Prostate gland (tissue), 2 donors: ENCODE measurements around the gene PSMB5. TPM values are rescaled to one million over a fixed set of nuclear protein-coding genes. Genes with fewer than 3 reads are reported as not detected.
A peak's percentile ranks its signal among the peaks of the same experiment; 100 is the strongest.

Experiments
- DNase-seq: peaks from one replicate; pipeline ENCODE4 v3.0.0-alpha.2; 2019; ENCODE audit warnings: low spot score
- H3K27ac ChIP-seq, 2 donors: fragments of 200-600 bp; sonication (generic); 2 replicates each; pipeline ENCODE4 v1.5.1; 2017 to 2019
- H3K27me3 ChIP-seq: fragments of 200-600 bp; sonication (generic); replicated peaks from 2 replicates; pipeline ENCODE4 v1.5.1; 2019; ENCODE audit not compliant: insufficient read depth
- H3K36me3 ChIP-seq, 2 donors: fragments of 200-600 bp; sonication (generic); 1 replicate in 1 of 2; 2 replicates in 1 of 2; pipeline versions ENCODE4 v1.5.1 to v1.8.1; 2017 to 2019
- H3K4me1 ChIP-seq: fragments of 200-600 bp; sonication (generic); replicated peaks from 2 replicates; pipeline ENCODE4 v1.5.1; 2019
- H3K4me3 ChIP-seq, 2 donors: fragments of 200-600 bp; sonication (generic); 2 replicates each; pipeline ENCODE4 v1.5.1; 2017 to 2019
- H3K9me3 ChIP-seq: fragments of 200-600 bp; sonication (generic); 2 replicates; pipeline ENCODE4 v1.5.1; 2017
- POLR2A ChIP-seq: fragments of 450-650 bp; IDR thresholded peaks from one replicate; pipeline ENCODE4 v1.6.1; 2016; ENCODE audit warnings: antibody characterized with exemption, mild to moderate bottlenecking
- POLR2AphosphoS5 ChIP-seq: sonication (generic); formaldehyde crosslinking; IDR thresholded peaks from one replicate; pipeline ENCODE4 v1.6.1; 2017; ENCODE audit warnings: antibody characterized with exemption
- WGBS: methylation state at CpG from one replicate; pipeline ENCODE4 v1.1.5; 2018; 5-methylcytosine and 5-hydroxymethylcytosine counted together
- intact Hi-C: fragments of 100-400 bp; cut with DNase I; formaldehyde crosslinking; loops from one replicate; pipeline ENCODE4 v1.14.2; 2022
- total RNA-seq, 2 donors: library from RNA; depleted of rRNA; stranded (reverse); fragments of >200 nt; gene quantifications; one replicate each; pipeline ENCODE4 v1.1.0, GENCODE V29; 2016
- TF ChIP-seq, protein P1 (sequence below), 4 experiments: fragments of 200-600 bp in 2 of 4; fragments of 450-650 bp in 2 of 4; sonication (generic) in 2 of 4; IDR thresholded peaks; 1 replicate in 3 of 4; 2 replicates in 1 of 4; pipeline ENCODE4 v1.5.1; 2016 to 2019; ENCODE audit warnings: antibody characterized with exemption in 4 of 4, mild to moderate bottlenecking in 2 of 4, moderate library complexity in 2 of 4

The PSMB5 gene
- total RNA-seq, 2 donors from 2014 or later: 124 to 152 TPM

DNA sequence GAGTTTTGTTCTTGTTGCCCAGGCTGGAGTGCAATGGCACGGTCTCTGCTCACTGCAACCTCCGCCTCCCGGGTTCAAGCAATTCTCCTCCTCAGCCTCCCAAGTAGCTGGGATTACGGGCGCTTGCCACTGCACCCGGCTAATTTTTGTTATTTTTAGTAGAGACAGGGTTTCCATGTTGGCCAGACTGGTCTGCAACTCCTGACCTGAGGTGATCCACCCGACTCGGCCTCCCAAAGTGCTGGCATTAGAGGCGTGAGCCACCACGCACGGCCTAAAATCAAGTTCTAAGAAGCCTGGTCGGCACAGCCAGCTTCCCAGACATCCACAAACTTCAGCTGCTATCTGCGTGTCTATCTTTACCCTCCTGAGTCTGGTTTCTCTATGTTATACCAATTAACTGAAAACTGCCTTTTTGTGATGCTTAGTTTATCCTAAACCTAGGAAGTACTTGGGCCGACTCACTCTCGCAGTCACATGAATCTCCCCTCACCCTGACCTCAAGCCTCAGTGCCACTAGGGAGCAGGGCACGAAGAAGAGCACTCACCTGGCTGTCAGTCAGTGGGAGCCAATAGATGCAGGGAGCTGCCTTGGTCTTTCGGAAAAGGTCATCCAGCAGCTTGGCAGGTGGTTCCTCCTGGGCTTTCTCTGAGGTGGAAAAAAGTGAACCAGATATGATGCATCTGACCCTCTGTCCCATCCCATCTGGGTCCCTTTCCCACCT is 26.0 kb upstream of the PSMB5 start:
- DNase-seq: no peak
- no peak overlapping the region for H3K4me3 ChIP-seq
- intact Hi-C loops: no loop called here
- no peaks in the 10 kb centered on the region for H3K27me3 ChIP-seq
- no peaks in the 10 kb centered on the region for H3K4me1 ChIP-seq
- TF ChIP-seq, protein P1, sequence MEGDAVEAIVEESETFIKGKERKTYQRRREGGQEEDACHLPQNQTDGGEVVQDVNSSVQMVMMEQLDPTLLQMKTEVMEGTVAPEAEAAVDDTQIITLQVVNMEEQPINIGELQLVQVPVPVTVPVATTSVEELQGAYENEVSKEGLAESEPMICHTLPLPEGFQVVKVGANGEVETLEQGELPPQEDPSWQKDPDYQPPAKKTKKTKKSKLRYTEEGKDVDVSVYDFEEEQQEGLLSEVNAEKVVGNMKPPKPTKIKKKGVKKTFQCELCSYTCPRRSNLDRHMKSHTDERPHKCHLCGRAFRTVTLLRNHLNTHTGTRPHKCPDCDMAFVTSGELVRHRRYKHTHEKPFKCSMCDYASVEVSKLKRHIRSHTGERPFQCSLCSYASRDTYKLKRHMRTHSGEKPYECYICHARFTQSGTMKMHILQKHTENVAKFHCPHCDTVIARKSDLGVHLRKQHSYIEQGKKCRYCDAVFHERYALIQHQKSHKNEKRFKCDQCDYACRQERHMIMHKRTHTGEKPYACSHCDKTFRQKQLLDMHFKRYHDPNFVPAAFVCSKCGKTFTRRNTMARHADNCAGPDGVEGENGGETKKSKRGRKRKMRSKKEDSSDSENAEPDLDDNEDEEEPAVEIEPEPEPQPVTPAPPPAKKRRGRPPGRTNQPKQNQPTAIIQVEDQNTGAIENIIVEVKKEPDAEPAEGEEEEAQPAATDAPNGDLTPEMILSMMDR (IDR thresholded peaks at IDR 0.05): no peak
- TF ChIP-seq POLR2A: no peak
- TF ChIP-seq POLR2AphosphoS5: no peak
- no peak overlapping the region for H3K27ac ChIP-seq
- H3K36me3 ChIP-seq: peaks cover 14 to 33% of the 10 kb centered on the region in 2 donors
- WGBS: 90% methylated on average over 17 of the region's 17 CpGs
- H3K9me3 ChIP-seq: no peaks in the 10 kb centered on the region

DNA sequence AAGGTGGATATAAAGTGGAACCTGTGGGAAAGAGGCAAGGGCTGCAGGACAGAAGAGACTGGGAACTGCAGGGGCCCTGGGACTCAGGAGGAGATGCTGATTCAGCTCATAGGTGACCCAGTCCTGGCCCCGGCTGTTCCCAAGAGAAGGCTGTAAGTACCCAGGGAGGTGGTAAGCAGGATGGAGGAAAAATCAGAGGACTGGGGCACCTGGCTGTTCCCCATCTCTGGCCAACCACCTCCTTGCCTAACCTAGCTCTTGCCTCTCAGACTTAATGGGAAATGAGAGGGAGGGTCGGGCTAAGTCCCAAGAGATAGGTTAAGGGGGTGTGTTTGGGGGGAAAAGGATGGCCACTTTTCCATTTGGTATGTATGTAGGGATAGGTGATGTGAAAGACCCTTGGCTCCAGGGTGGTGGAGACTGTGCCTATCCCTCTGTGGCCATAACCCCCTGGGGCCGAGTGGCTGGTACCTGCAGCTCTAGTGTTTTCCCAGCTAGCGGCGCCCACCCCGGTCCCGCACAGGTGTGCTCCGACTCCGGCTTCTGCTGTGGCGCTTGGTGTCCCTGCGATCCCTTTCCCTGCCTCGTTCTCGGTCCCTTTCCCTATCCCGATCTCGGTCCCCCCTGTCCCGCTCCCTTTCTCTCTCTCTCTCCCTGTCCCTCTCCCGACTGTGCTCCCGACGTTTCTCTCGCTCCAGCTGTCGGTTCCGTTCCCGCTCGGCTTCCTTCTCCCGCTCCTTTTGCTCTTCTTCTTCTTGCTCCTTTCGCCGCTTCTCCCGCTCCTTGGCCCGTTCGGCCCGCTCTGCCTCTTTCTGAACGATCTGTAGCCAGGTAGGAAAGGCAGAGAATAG is 24.2 kb upstream of the PSMB5 start:
- TF ChIP-seq, protein P1 (IDR thresholded peaks at IDR 0.05): no peak
- TF ChIP-seq POLR2AphosphoS5: no peak
- no peak for TF ChIP-seq POLR2A
- 87% methylated on average over 32 of the region's 32 CpGs for WGBS
- no peaks in the 10 kb centered on the region for H3K27me3 ChIP-seq
- no peak for DNase-seq
- H3K27ac ChIP-seq: no peak overlapping the region
- H3K9me3 ChIP-seq: no peaks in the 10 kb centered on the region
- intact Hi-C loops: no loop called here
- no peaks in the 10 kb centered on the region for H3K4me1 ChIP-seq
- H3K4me3 ChIP-seq: no peak overlapping the region
- peaks cover 14 to 26% of the 10 kb centered on the region in 2 donors for H3K36me3 ChIP-seq

DNA sequence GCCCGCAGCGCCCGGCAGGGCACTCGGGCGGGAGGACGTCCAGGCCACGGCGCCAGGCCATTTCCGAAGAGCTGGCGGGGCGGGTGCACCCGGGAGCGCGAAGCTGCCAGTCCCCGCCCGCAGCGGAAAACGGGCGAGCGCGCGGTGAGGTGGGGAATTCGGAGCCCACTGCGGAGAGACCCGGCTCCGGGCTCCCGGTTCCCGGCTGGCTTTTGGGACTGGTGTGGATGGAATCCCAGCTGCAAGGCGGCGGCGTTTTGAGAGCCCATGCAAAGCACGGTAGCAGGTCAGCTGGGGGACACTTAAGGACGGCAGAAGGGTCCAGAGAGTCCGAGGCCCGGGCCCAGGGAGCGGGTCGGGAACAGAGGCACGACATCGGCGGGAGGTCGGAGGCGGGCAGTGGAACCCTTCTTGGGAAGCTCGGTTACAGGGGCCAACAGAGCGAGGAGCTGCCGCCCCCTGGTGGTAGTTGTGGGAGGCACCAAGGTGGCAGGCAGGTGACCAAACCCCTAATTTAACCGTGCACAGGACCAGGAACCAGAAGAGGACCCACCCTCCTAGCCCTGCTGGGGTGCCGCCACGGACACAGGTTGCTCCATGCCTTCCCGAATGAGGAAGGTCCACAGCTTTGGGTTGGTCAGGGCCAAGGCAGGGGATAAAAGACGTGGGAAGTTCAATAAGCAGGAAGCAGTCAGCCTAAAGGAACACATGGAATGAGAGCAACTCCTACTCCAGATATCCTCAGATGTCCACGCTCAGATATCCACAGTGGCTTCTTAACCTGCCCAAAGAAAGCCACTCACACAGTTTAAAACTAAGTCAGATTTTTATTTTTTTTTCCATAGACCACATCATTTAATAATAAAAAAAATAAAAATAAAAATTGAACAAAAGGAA is 23.3 kb upstream of the PSMB5 start:
- 3% methylated on average over 30 of the region's 51 CpGs for WGBS
- H3K4me1 ChIP-seq: no peaks in the 10 kb centered on the region
- peak overlapping the region; percentile 63 to 73 for H3K4me3 ChIP-seq
- H3K36me3 ChIP-seq: peaks cover 9 to 18% of the 10 kb centered on the region in 2 donors
- peak; percentile 85 for DNase-seq
- no peaks in the 10 kb centered on the region for H3K9me3 ChIP-seq
- no peaks in the 10 kb centered on the region for H3K27me3 ChIP-seq
- peak overlapping the region; percentile 82 to 83 for H3K27ac ChIP-seq
- intact Hi-C loops: loop anchor here (2.0 kb wide), 1 partner anchor 71 kb away; no protein-coding TSS in a partner anchor
- TF ChIP-seq, protein P1 (IDR thresholded peaks at IDR 0.05): peak; percentile 92 to 95 (median 94)
- TF ChIP-seq POLR2A: no peak
- TF ChIP-seq POLR2AphosphoS5: peak; percentile 51

DNA sequence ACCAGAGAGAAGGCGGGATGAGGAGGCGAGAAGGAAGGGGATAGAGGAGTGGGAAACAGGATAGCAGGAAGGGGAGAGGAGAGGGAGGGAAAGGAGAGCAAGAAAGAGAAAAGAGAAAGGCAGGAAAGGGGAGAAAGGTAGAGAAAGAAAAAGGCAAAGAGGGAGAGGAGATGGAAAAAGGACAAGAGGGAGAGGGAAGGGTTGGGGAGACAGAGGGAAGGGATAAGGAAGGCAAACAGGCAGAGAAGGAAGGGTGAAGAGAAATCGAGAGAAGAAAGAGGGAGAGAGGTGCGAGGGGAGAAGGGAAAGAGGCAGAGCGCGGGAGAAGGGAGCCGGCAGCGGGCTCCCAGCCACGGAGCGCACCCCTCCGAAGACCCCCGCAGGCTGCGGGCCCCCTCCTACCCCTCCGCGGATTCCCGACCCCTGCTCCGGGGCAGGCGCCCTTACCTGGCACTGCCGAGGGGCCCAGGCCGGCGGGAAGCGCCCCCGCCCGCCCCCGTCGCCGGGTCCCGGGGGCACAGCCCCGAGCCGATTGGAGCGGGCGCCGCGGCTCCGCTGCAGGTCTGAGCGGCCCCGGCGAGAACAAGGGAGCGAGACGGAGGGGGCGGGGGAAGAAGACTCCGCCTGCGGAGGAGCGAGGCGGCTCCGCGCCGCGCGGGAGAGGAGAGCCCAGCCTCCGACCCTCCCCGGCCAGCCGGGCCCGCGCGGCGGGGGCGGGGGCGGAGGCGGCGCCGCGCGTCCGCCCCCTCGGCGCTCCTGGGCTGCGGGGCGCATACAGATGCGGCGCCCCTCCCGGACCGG is 22.5 kb upstream of the PSMB5 start, which contains the start of gene CDH24:
TSS of gene CDH24 (minus strand) at position 565 of the 801 bp plus-strand sequence. CDS start 1,787 bp downstream, outside the sequence.
- Histone ChIP-seq H3K4me1 (no peaks in the 10 kb centered on the region), H3K36me3 (peaks cover under 1 to 12% of the 10 kb centered on the region in 2 donors), H3K4me3 (peak within 1 kb of the TSS; percentile 63 to 73), H3K27ac (peak within 1 kb of the TSS; percentile 82 to 83), H3K9me3 (no peaks in the 10 kb centered on the region), H3K27me3 (no peaks in the 10 kb centered on the region)
- 2% methylated on average over 47 of the region's 73 CpGs for WGBS
- peak; percentile 70 for DNase-seq
- TF ChIP-seq, protein P1 (IDR thresholded peaks at IDR 0.05): no peak
- no peak for TF ChIP-seq POLR2AphosphoS5
- TF ChIP-seq POLR2A: peak; percentile 66
- intact Hi-C loops: loop anchor here (2.0 kb wide), 1 partner anchor 70 kb away; no protein-coding TSS in a partner anchor
